PFSK-1 (cell line): ENCODE results near the gene ZNF768.

Experiments used
- FOXP2 ChIP-seq: optimal IDR thresholded peaks from 2 replicates; pipeline ENCODE3; 2011; ENCODE audit warnings: borderline replicate concordance, control low read depth, inconsistent platforms; ENCODE audit not compliant: insufficient read depth; ENCODE audit errors: extremely low read length, extremely low read depth
- POLR2AphosphoS5 ChIP-seq: IDR thresholded peaks from 2 replicates; pipeline ENCODE4 v1.6.1; 2012; ENCODE audit warnings: low read depth, mild to moderate bottlenecking, control low read depth, low read length, moderate library complexity
- TAF1 ChIP-seq: IDR thresholded peaks from 2 replicates; pipeline ENCODE4 v1.6.1; 2012; ENCODE audit warnings: low read length, control low read depth, borderline replicate concordance; ENCODE audit not compliant: insufficient read depth
- TF ChIP-seq, protein P1 (sequence below), 2 experiments: IDR thresholded peaks; 2 replicates each; pipeline versions ENCODE4 v1.6.1 to v1.8.0; 2011 to 2012; ENCODE audit warnings: low read depth in 2 of 2, low read length in 2 of 2, control low read depth in 1 of 2, inconsistent platforms in 1 of 2, mild to moderate bottlenecking in 1 of 2, moderate library complexity in 1 of 2; ENCODE audit not compliant: insufficient read depth in 1 of 2

DNA sequence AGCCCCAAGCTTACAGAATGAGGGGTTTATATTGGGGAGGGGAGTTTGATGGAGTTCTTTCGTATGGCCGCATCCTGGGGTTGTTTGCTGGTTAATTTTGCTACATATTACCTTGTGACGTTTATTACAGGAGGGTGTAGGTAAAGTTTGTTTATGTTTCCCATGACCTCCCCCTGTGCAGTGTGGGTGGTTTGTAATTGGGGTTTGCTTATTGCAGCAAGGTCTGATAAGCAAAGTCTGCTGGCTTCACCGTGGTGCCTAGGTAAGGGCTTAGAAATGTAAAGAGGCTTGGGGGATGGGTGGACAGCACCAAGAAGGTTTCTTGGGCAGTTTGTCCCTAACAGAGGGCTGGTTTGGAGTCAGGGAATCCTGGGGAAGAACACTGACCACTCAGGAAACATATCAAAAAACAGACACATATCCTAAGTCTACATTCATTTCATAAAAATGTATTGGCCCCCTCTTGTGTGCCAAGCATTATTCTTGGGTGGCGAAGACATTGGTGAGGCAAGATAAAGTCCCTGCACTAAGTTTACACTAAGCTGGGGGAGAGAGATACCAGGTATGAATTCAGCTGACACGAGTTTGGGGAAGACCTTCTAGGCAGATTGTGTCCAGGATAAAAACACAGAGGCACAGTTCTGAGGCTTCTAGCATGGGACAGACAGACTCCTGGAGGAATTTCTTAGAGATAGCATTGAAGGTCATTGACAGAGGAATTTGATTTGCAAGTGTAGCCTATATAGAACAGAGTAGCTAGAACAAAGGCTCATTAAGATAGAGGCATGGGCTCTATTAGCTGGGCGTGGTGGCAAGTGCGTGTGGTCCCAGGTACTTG is 22.3 kb upstream of the ZNF768 start:
- TF ChIP-seq POLR2AphosphoS5 (no peak), TAF1 (no peak), FOXP2 (no peak)
- TF ChIP-seq, protein P1, sequence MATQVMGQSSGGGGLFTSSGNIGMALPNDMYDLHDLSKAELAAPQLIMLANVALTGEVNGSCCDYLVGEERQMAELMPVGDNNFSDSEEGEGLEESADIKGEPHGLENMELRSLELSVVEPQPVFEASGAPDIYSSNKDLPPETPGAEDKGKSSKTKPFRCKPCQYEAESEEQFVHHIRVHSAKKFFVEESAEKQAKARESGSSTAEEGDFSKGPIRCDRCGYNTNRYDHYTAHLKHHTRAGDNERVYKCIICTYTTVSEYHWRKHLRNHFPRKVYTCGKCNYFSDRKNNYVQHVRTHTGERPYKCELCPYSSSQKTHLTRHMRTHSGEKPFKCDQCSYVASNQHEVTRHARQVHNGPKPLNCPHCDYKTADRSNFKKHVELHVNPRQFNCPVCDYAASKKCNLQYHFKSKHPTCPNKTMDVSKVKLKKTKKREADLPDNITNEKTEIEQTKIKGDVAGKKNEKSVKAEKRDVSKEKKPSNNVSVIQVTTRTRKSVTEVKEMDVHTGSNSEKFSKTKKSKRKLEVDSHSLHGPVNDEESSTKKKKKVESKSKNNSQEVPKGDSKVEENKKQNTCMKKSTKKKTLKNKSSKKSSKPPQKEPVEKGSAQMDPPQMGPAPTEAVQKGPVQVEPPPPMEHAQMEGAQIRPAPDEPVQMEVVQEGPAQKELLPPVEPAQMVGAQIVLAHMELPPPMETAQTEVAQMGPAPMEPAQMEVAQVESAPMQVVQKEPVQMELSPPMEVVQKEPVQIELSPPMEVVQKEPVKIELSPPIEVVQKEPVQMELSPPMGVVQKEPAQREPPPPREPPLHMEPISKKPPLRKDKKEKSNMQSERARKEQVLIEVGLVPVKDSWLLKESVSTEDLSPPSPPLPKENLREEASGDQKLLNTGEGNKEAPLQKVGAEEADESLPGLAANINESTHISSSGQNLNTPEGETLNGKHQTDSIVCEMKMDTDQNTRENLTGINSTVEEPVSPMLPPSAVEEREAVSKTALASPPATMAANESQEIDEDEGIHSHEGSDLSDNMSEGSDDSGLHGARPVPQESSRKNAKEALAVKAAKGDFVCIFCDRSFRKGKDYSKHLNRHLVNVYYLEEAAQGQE (IDR thresholded peaks at IDR 0.05; ENCODE audit: insufficient read depth in 1 of 2, low read depth in 2 of 2, low read length in 2 of 2) = no peak
